Smooth muscle cell (in vitro differentiated cells): ENCODE data around the gene SCNN1B. TPM values are rescaled to one million over a fixed set of nuclear protein-coding genes. Genes with fewer than 3 reads are reported as not detected.

Experiments
- DNase-seq: peaks from one replicate; lab custom pipeline; 2025; ENCODE audit not compliant: unreplicated experiment; lab: John Stamatoyannopoulos, UW
- H2AFZ ChIP-seq: fragments of 200-600 bp; sonication (generic); 2 replicates; pipeline ENCODE4 v1.6.0; 2016; ENCODE audit warnings: antibody characterized with exemption, low read depth, mild to moderate bottlenecking
- H3F3A ChIP-seq: fragments of 200-600 bp; sonication (generic); 2 replicates; pipeline ENCODE4 v1.6.0; 2017; ENCODE audit warnings: antibody characterized with exemption, low read depth
- H3K27ac ChIP-seq: fragments of 200-600 bp; sonication (generic); 2 replicates; pipeline ENCODE4 v1.5.1; 2016; ENCODE audit warnings: low read depth, mild to moderate bottlenecking
- H3K27me3 ChIP-seq: fragments of 200-600 bp; sonication (generic); 2 replicates; pipeline ENCODE4 v1.6.1; 2016; ENCODE audit warnings: low read depth, mild to moderate bottlenecking
- H3K36me3 ChIP-seq: fragments of 200-600 bp; sonication (generic); 2 replicates; pipeline ENCODE4 v1.5.1; 2016; ENCODE audit warnings: low read depth
- H3K4me1 ChIP-seq: fragments of 200-600 bp; sonication (generic); 2 replicates; pipeline ENCODE4 v1.5.1; 2016; ENCODE audit warnings: low read depth
- H3K4me2 ChIP-seq: fragments of 200-600 bp; sonication (generic); 2 replicates; pipeline ENCODE4 v1.6.0; 2016; ENCODE audit warnings: mild to moderate bottlenecking
- H3K4me3 ChIP-seq: fragments of 200-600 bp; sonication (generic); 2 replicates; pipeline ENCODE4 v1.5.1; 2016; ENCODE audit warnings: mild to moderate bottlenecking
- H3K79me2 ChIP-seq: fragments of 200-600 bp; sonication (generic); 2 replicates; pipeline ENCODE4 v1.6.0; 2016; ENCODE audit warnings: low read depth, mild to moderate bottlenecking
- H3K9ac ChIP-seq: fragments of 200-600 bp; sonication (generic); 2 replicates; pipeline ENCODE4 v1.6.0; 2016; ENCODE audit warnings: low read depth
- H3K9me3 ChIP-seq: fragments of 200-600 bp; sonication (generic); replicated peaks from 2 replicates; pipeline ENCODE4 v1.5.1; 2016; ENCODE audit warnings: low read depth
- H4K20me1 ChIP-seq: fragments of 200-600 bp; sonication (generic); 2 replicates; pipeline ENCODE4 v1.6.0; 2016; ENCODE audit warnings: low read depth
- whole genome bisulfite sequencing: methylation state at CpG from one replicate; pipeline ENCODE4 v1.1.7; 2016; ENCODE audit warnings: low lambda C conversion rate; 5-methylcytosine and 5-hydroxymethylcytosine counted together
- polyA plus RNA-seq: library from polyadenylated mRNA; unstranded; fragments of >200 nt; fragmentation: Nextera tagmentation; extraction: Ambion mirVana; gene quantifications from 2 replicates; pipeline ENCODE4 v1.2.1, GENCODE V29; 2016
- total RNA-seq: library from RNA; depleted of rRNA; stranded (reverse); fragments of >200 nt; gene quantifications from 2 replicates; pipeline ENCODE4 v1.2.3, GENCODE V29; 2014
- TF ChIP-seq, protein P1 (sequence below): fragments of 200-600 bp; sonication (generic); IDR thresholded peaks from 2 replicates; pipeline ENCODE4 v1.5.1; 2017; ENCODE audit warnings: borderline replicate concordance, mild to moderate bottlenecking, antibody characterized with exemption; ENCODE audit not compliant: insufficient read depth, poor library complexity, severe bottlenecking

The SCNN1B gene
- total and polyA plus RNA-seq, 2 experiments from 2014 or later, result not detected

DNA sequence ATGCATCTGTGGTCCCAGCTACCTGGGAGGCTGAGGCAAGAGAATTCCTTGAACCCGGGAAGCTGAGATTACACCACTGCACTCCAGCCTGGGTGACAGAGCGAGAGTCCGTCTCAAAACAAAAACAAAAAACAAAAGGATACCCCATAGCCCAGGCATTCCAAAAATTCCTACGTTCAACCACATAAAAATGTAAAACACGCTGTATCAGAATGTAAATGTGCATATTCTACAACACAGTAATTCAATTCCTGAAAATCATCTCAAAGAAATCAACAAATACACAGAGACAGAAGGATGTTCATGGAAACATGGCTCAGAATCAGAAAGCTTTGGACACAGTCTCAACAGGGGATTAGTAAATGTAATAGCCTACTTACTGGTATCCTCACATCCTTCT is 117.9 kb downstream of the SCNN1B start:
- no peaks in the 10 kb centered on the region for H3K79me2 ChIP-seq
- WGBS, result 90% methylated on average over 5 of the region's 5 CpGs
- TF ChIP-seq, protein P1, sequence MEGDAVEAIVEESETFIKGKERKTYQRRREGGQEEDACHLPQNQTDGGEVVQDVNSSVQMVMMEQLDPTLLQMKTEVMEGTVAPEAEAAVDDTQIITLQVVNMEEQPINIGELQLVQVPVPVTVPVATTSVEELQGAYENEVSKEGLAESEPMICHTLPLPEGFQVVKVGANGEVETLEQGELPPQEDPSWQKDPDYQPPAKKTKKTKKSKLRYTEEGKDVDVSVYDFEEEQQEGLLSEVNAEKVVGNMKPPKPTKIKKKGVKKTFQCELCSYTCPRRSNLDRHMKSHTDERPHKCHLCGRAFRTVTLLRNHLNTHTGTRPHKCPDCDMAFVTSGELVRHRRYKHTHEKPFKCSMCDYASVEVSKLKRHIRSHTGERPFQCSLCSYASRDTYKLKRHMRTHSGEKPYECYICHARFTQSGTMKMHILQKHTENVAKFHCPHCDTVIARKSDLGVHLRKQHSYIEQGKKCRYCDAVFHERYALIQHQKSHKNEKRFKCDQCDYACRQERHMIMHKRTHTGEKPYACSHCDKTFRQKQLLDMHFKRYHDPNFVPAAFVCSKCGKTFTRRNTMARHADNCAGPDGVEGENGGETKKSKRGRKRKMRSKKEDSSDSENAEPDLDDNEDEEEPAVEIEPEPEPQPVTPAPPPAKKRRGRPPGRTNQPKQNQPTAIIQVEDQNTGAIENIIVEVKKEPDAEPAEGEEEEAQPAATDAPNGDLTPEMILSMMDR, result no peak
- H3K4me1 ChIP-seq, result no peaks in the 10 kb centered on the region
- no peak overlapping the region for H3K9ac ChIP-seq
- H3K9me3 ChIP-seq, result no peaks in the 10 kb centered on the region
- no peak overlapping the region for H3K27ac ChIP-seq
- H2AFZ ChIP-seq, result no peak overlapping the region
- H3K4me2 ChIP-seq, result no peak overlapping the region
- no peak overlapping the region for H3K4me3 ChIP-seq
- no peaks in the 10 kb centered on the region for H3K27me3 ChIP-seq
- H4K20me1 ChIP-seq, result peaks cover 3% of the 10 kb centered on the region
- H3K36me3 ChIP-seq, result peaks cover 6% of the 10 kb centered on the region
- no peak for DNase-seq
- no peaks in the 10 kb centered on the region for H3F3A ChIP-seq

DNA sequence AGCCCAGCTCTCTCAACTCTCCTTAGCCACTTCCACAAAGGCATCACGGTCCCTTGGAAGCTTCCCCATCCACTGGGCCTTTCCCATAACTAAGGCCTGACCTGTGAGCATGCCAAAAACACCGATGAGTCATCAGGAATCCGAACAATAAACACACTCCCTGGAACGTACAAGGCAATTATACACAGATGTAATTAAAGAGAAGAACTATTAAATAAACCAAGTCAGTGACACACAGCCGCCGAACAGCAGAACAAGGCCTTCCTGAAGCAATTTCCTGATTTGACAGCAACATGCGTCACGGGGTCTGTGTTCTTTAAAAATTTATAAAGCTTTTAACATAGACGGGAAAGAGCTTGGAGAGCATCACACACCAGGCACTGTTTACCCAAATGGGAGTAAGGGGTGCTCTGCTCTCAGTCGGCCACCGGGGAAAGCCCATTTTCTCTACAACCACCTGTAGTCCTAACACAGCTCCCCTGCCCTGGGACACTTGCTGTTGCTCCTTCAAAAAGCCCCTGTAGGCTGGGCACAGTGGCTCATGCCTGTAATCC is 121.5 kb downstream of the SCNN1B start:
- no peak for DNase-seq
- Histone ChIP-seq H3K36me3 (no peaks in the 10 kb centered on the region), H4K20me1 (peaks cover 3% of the 10 kb centered on the region), H3K4me1 (no peaks in the 10 kb centered on the region), H3F3A (no peaks in the 10 kb centered on the region), H3K79me2 (no peaks in the 10 kb centered on the region), H3K9me3 (no peaks in the 10 kb centered on the region), H3K4me2 (no peak overlapping the region), H2AFZ (no peak overlapping the region), H3K9ac (no peak overlapping the region), H3K27me3 (no peaks in the 10 kb centered on the region), H3K27ac (no peak overlapping the region), H3K4me3 (no peak overlapping the region)
- TF ChIP-seq, protein P1, result no peak
- WGBS, result 66% methylated on average over 11 of the region's 11 CpGs

DNA sequence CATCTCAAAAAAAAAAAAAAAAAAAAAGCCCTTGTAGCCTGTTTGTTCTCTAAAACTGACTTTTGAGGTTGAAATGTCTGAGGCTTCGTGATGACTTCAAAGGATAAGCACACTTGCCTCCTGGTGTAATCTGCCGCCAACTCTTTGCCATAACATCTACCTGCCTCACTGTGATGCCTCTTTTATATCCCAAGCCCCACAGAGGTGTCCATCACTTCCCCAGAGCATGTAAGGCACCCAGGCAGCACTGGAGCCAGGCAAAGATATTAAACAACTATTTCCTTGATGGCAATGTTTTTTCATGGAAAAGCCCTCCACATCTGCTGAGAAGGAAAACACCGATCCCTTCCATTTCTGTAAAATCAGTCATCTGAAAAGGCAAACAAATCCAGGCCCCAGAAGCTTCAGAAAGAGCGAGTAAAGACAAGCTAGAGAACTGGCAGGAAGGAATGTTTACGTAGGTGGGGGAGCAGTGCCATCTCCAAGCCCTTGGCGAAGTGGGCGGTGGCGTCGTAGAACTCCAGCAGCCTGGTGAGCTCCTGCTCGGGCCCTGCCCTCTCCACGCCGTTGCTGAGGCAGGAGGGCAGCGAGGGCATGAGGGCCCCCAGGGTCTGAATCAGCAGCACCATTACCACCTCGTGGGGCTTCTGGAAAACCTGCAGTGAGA is 122.3 kb downstream of the SCNN1B start:
- no peaks in the 10 kb centered on the region for H3K9me3 ChIP-seq
- no peak overlapping the region for H2AFZ ChIP-seq
- no peaks in the 10 kb centered on the region for H3F3A ChIP-seq
- H3K27ac ChIP-seq, result no peak overlapping the region
- no peaks in the 10 kb centered on the region for H3K27me3 ChIP-seq
- no peak overlapping the region for H3K9ac ChIP-seq
- DNase-seq, result no peak
- no peaks in the 10 kb centered on the region for H3K4me1 ChIP-seq
- TF ChIP-seq, protein P1, result no peak
- 89% methylated on average over 14 of the region's 14 CpGs for WGBS
- no peaks in the 10 kb centered on the region for H3K36me3 ChIP-seq
- H3K4me2 ChIP-seq, result no peak overlapping the region
- H4K20me1 ChIP-seq, result peaks cover 3% of the 10 kb centered on the region
- H3K79me2 ChIP-seq, result no peaks in the 10 kb centered on the region
- H3K4me3 ChIP-seq, result no peak overlapping the region

DNA sequence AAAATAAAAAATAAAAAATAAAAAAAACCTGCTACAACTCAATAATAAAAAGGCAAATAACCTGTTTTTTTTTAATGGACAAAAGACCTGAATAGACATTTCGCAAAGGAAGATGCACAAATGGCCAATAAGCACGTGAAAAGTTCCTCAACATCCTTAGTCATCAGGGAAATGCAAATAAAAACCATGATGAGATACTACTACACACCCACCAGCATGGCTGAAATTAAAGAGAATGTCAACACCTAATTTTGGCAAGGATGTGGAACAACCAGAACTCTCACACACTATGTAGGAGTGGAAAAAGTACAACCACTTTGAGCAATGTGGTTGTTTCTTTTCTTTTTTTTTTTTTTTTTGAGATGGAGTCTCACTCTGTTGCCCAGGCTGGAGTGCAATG is 126.2 kb downstream of the SCNN1B start:
- TF ChIP-seq, protein P1, result no peak
- Histone ChIP-seq H3K9ac (no peak overlapping the region), H3K27ac (no peak overlapping the region), H3K79me2 (no peaks in the 10 kb centered on the region), H3K27me3 (no peaks in the 10 kb centered on the region), H3K4me2 (no peak overlapping the region), H3K4me3 (no peak overlapping the region), H3F3A (no peaks in the 10 kb centered on the region), H3K9me3 (no peaks in the 10 kb centered on the region), H3K4me1 (no peaks in the 10 kb centered on the region), H2AFZ (no peak overlapping the region), H3K36me3 (peaks cover 10% of the 10 kb centered on the region), H4K20me1 (peaks cover 2% of the 10 kb centered on the region)
- 95% methylated on average over 2 of the region's 2 CpGs for WGBS
- no peak for DNase-seq
